H54 (cell line): ENCODE results near the gene DPP10.

ENCODE experiments used
- DNase-seq: peaks from one replicate; pipeline ENCODE4 v3.0.0; 2011; ENCODE audit warnings: low spot score, mixed read lengths; ENCODE audit not compliant: insufficient read length
- FAIRE-seq: peaks from 3 replicates; lab custom pipeline; 2011; peaks lifted over from hg19 to GRCh38; lab: Jason Lieb, UNC
- POLR2A ChIP-seq: IDR thresholded peaks from 2 replicates; pipeline ENCODE4 v1.6.1; 2011; ENCODE audit warnings: low read depth, mild to moderate bottlenecking, low read length

The DPP10 gene

DNA sequence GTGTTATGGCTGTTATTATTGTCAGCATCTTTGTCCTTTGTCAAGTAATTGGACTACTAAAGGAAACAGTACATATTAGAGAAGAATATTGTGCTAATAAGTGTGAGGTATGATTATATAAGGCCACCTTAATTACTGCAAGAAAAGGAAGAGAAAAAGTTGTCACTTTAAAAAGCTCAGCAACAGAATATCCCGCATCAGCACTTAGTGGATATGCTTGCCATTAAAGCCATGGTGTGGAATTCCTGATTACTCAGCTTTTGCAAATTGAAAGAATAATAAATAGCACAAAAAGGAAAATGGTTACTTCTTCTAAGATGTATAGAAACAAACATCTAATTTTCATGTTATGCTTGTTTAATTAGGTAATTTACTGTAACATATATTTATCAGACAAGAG lies 347.5 kb downstream of the DPP10 start:
- DNase-seq, result no peak
- no peak for TF ChIP-seq POLR2A
- no peak for FAIRE-seq

DNA sequence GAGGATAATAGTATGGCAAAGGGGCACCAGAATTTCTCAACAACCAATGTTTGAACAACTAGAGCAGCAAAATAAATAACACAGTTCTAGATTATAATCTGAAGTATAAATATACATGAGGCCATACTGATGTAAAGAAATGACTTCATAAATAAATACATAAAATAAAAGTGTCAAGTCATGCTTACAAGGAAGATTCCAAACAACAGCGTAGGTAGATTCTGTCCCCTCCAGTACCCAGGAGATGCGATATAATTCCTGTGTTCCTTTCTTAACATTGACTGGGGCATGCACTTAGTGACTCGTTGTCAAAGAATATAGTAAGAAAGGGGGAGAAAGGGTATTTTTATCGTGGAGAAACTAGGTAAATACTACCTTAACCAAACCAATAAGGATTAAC lies 355.1 kb downstream of the DPP10 start:
- no peak for TF ChIP-seq POLR2A
- FAIRE-seq, result no peak
- no peak for DNase-seq

DNA sequence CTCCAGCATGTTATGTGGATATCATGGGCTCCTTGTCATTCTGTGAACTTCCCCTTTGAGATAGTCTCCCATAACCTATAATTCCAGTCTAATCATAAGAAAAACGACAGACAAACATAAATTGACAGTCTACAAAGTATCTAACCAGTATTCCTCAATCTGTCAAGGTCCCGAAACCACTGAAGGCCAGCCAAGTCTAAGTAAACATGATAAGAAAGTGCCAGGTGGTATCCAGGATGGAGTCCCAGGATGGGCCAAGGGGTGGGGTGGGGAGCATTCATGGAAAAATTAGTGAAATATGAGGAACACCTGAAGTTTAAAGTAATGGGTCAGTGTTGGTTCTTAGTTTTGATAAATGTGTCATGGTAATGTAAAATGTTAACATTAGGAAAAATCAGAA lies 355.5 kb downstream of the DPP10 start:
- no peak for DNase-seq
- TF ChIP-seq POLR2A, result no peak
- no peak for FAIRE-seq

DNA sequence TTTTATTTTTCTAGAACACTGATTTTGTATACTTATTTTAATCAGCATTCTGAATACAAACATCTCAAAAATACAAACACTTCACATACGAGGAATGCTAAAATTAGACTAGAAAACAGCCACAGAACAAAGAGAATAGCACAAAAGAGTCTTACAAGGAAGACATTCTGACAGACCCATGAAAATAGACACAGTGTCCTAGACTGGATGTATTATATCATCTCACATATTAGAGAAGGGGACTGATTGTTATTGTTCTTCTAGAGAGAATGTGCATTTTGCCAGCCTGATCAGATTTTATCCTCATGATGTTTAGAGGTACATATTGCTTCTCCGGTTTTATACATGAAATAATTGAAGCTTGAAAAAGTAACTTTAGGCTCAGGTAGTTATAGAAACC lies 357.9 kb downstream of the DPP10 start:
- no peak for FAIRE-seq
- no peak for TF ChIP-seq POLR2A
- DNase-seq, result no peak

DNA sequence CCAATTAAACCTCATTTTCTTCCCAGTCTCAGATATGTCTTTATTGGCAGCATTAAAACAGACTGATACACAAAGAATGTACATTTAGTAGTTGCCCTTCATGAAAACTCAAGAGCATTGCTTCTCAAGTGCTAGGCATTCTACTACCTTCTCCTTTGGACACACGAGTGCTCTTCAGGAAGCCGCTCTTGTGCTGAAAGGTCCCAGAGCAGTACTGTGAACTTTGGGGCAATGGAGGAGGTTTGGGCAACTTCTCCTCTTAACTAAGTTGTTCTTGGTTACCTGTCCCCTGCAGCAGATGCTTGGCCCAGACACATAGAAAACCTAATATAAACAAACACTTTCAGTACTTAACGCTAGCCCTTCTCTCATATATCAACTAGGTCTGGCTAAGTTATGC lies 362.8 kb downstream of the DPP10 start:
- no peak for TF ChIP-seq POLR2A
- FAIRE-seq, result no peak
- DNase-seq, result no peak

DNA sequence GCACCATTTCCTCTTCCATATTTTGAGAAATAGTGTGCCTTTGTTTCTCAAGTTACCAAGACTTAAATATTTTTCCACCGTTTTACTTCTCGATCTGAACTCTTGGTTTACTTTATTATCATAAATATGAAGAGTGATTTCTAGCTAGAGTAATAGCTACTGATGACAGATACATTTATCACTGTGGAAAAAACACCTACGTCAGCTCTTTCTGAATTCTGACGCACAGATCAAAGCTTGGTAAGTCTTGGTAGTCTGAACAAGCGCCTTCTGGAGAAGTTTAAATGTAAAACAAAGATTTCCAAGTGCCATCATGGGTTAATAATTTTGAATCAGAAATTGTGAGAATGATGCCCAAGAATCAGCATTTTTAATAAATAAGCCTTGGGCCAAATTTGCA lies 367.7 kb downstream of the DPP10 start:
- DNase-seq (no peak), FAIRE-seq (no peak)
- TF ChIP-seq POLR2A, result no peak

DNA sequence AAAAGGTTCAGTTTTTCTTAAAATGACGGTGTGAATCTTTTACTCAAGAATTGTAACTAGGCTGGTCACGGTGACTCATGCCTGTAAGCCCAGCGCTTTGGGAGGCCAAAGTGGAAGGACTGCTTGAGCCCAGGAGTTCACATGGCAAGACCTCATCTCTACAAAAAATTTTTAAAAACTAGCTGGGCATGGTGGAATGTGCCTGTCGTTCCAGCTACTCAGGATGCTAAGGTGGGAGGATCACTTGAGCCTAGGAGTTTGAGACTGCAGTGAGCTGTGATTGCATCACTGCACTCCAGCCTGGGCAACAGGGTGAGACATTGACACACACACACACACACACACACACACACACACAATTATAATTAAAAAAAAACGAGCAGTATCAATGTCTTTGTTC lies 369.8 kb downstream of the DPP10 start:
- TF ChIP-seq POLR2A, result no peak
- FAIRE-seq, result no peak
- no peak for DNase-seq

DNA sequence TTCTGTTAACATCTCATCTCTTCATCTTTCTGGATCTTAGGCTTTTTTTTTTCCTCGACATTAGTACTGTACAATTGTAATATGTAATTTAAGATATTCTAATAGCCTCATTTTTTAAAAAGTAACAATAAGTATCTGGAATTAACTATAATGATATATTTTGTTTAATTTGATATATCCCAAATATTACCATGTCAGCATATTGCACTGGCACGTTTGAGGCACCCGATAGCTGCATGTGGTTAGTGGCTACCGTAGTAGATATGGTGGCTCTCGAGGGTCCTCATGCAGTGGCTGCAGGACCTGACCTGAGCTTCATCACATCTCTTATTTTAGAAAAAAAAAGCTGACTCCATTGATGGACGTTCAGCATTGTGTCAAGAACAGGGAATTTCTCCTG lies 371.9 kb downstream of the DPP10 start:
- no peak for FAIRE-seq
- DNase-seq, result no peak
- no peak for TF ChIP-seq POLR2A

DNA sequence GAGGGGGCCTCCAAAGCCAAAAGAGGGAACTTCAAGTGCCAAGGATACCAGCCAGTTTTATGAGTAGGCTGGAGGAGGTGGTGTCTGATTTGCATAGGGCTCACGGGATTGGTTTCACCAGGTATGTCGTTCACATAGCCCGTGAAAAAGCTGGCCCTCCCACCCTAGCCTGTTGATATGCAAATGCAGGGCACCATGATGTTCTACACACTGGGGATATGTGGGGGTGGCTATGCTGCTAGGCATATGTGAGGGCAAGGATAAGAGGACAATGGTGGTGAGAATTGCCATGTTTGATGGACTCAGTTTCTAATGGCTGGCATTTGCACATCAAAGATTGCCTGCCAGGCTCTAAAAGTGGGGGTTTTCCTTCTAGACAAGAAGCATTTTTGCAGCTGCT lies 378.6 kb downstream of the DPP10 start:
- no peak for DNase-seq
- no peak for FAIRE-seq
- no peak for TF ChIP-seq POLR2A

DNA sequence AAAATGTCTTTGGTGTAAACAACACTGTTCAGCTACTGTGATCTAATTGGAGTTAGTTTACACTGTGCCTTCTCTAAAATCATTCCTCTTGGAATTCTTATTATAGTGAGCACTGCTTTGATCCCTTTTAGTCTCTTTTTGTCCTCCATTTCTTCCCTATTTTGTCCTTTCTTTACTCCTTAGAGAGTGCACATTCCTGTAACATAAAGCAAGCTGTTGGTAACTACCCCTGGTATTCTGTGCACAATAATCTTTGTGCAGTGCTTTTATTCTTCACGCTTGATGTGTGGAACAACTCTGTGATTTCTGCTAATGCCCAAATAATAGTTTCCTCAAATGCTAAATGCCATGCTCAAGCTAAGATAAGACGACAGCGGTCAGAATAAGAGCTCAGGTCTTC lies 401.5 kb downstream of the DPP10 start:
- FAIRE-seq (no peak), DNase-seq (no peak)
- TF ChIP-seq POLR2A, result no peak

DNA sequence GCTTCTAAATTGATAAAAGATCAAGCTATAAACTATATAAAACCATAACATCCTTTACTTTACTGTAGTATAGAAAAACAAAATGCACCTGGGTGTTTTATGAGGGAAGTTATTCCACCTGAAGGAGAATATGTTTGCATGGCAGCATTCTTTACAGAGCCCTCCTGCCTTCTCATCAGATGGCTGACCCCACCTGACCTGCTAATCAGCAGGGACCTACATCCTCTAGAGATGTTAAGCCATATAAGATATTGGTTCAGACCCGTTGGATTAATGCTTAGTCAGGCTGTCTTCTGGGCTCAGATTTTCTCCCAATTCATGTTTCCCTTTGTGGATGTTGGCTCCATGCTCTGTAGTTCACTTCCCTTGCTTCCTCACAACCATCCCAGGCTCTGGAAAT lies 414.8 kb downstream of the DPP10 start:
- FAIRE-seq (no peak), DNase-seq (no peak)
- TF ChIP-seq POLR2A, result no peak

DNA sequence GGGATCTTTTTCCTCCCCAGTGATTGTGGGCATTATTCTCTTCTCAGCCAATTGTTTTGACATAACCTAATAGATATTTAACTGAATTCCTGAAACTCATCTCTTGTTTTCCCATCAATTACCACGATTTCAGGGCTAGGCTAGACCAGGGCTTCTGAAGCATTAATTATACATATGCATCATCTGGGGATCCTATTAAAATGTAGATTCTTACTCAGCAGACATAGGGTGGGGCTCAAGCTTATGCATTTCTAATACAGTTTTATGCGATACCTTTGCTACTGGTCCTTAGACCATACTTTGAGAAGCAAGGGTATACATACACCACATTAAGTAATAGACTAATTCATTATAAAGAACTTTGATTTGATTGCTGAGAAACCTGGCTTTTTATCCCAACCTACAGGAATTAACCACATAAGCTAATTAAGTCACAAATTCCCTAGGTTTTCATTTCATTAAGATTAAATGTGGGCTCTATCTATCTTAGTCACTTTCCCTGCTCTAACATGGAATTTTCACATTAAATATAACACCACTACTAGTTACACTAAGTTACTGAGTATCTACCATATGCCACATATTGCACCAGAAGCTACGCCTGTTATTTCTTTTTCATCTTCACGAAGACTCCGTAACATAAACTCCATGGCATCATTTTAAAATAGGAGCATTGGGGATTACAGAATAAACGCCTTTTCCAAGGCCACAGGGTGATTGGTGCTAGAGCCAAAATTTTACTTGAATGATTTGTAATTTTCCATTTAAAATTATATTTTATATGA lies 417.5 kb downstream of the DPP10 start:
- DNase-seq (no peak), FAIRE-seq (no peak)
- TF ChIP-seq POLR2A, result no peak

DNA sequence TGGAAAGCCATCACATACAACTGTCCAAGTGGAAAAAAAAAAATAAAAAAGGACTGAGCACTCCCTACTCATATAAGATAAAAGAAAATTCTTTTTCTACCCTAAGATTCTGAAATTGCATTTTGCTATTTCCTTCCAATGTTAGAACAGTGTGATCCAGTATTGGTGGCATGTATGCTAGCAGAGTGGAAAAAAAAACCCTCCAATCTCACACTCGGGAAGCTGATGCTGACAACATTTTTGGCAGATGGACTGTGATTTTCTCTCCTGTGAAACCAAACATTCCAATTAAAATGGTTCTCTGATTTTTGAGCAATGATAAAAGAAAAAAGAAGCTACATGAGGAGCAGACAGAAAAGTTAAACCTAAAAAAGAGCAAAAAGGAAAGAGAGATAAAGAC lies 419.8 kb downstream of the DPP10 start:
- DNase-seq (no peak), FAIRE-seq (no peak)
- TF ChIP-seq POLR2A, result no peak

DNA sequence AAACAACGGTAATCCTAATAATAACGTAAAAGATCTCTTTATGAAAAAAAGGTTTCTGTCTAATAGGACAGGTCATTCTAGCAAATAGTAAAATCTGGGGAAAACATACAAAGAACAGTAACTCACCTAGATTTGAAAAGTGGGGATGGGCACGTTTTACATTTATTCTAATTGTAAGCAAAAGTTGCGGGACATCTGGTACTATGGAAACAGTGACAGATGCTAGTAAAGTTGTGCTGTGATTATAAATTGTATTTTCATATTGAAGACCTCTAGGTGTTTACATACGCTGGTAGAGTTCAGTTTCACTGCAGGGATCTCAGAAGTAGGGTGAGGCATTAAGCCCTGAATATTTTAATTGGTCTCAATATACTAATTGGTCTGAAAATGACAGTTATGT lies 422.5 kb downstream of the DPP10 start:
- no peak for FAIRE-seq
- no peak for TF ChIP-seq POLR2A
- no peak for DNase-seq

DNA sequence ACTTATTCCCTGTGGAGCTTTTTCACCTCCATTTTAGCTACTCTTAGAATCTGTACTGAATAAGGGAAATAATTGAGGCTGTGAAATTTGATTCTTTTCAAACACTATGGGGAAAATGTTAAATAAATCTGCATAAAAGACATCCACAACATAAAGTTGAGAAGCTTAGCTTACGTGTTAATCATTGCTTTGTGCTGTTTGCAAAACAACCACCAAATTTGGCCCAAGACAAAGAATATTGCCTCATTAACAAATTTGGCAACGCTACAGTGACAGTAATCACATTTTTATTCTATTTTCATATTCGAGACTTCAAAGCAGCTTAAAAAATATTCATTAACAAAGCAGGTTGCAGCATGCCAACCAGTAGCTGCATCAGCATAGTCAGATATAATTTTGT lies 437.6 kb downstream of the DPP10 start:
- FAIRE-seq (no peak), DNase-seq (no peak)
- TF ChIP-seq POLR2A, result no peak
